ENCODE data around the gene S100A9. TPM values are rescaled to one million over a fixed set of nuclear protein-coding genes. Genes with fewer than 3 reads are reported as not detected.

S100A9 gene
- total RNA-seq, 1 experiment from 2014 or later: 0.59 TPM

GRCh38 chr1:153322568-153322967, 35.1 kb upstream of the S100A9 start:
- no peak overlapping the region for H3K4me2 ChIP-seq (ENCODE audit: low read length)
- no TSS peak for BruUV-seq (replicated peaks)
- H3K9ac ChIP-seq (ENCODE audit: low read length): no peak overlapping the region
- no peak overlapping the region for H3K4me3 ChIP-seq (replicated peaks in 1 of 2; ENCODE audit: low read depth in 1 of 2, low read length in 2 of 2)
- no peak overlapping the region for H2AFZ ChIP-seq (ENCODE audit: low read depth, low read length, poor library complexity, severe bottlenecking)
- intact Hi-C loops (cut with micrococcal nuclease): no loop called here
- no peak for TF ChIP-seq POLR2A (IDR thresholded peaks at IDR 0.05; ENCODE audit: borderline replicate concordance, extremely low read depth, insufficient read depth, insufficient read length)
- TF ChIP-seq YY1 (IDR thresholded peaks at IDR 0.05; ENCODE audit: extremely low read depth, insufficient replicate concordance, low read depth, low read length): no peak
- no peak for TF ChIP-seq CEBPB (IDR thresholded peaks at IDR 0.05; ENCODE audit: low read depth)
- no peak for TF ChIP-seq ZFX (IDR thresholded peaks at IDR 0.05)
- TF ChIP-seq TCF7L2 (IDR thresholded peaks at IDR 0.05; ENCODE audit: borderline replicate concordance, extremely low read depth, insufficient read depth, insufficient read length): no peak
- no peak for TF ChIP-seq JUND (IDR thresholded peaks at IDR 0.05)
- TF ChIP-seq POLR2AphosphoS5 (IDR thresholded peaks at IDR 0.05; ENCODE audit: low read depth, low read length): no peak
- no peak for TF ChIP-seq EGR1 (IDR thresholded peaks at IDR 0.05; ENCODE audit: low read depth)
- TF ChIP-seq SP1 (IDR thresholded peaks at IDR 0.05; ENCODE audit: low read depth): no peak
- no peak for TF ChIP-seq CTCF (IDR thresholded peaks at IDR 0.05 in 2 of 3, conservative IDR thresholded peaks at IDR 0.05 in 1 of 3; ENCODE audit: borderline replicate concordance in 1 of 3, insufficient read depth in 1 of 3, low read depth in 2 of 3, low read length in 2 of 3)
- no peak for TF ChIP-seq SRF (IDR thresholded peaks at IDR 0.05; ENCODE audit: low read depth)
- no peak for TF ChIP-seq REST (IDR thresholded peaks at IDR 0.05; ENCODE audit: low read depth)
- no peak for TF ChIP-seq EZH2 (IDR thresholded peaks at IDR 0.05)
- TF ChIP-seq EZH2phosphoT487 (IDR thresholded peaks at IDR 0.05; ENCODE audit: borderline replicate concordance): no peak
- TF ChIP-seq MAX (IDR thresholded peaks at IDR 0.05): no peak
- no peak for TF ChIP-seq FOSL1 (IDR thresholded peaks at IDR 0.05; ENCODE audit: low read depth)
- TF ChIP-seq ZNF274 (IDR thresholded peaks at IDR 0.05; ENCODE audit: low read depth, low read length): no peak
- no peak for TF ChIP-seq CBX3 (IDR thresholded peaks at IDR 0.05; ENCODE audit: low read depth)
- no peak for TF ChIP-seq ELF1 (IDR thresholded peaks at IDR 0.05; ENCODE audit: borderline replicate concordance, low read depth)
- H3K9me3 ChIP-seq (ENCODE audit: control insufficient read depth in 1 of 2, insufficient read depth in 1 of 2, low read depth in 1 of 2, low read length in 2 of 2): no peaks in the 10 kb centered on the region
- no peaks in the 10 kb centered on the region for H3K4me1 ChIP-seq (ENCODE audit: control insufficient read depth in 1 of 2, insufficient read depth in 2 of 2, low read length in 2 of 2)
- no peak for DNase-seq (ENCODE audit: low read depth, low spot score)
- RAD21 ChIA-PET (ENCODE audit: low non-redundant PET in 1 of 2, low total read pairs in 2 of 2, uncharacterized antibody in 2 of 2, unreplicated experiment in 2 of 2): no interaction called here
- no peaks in the 10 kb centered on the region for H4K20me1 ChIP-seq (ENCODE audit: insufficient read depth)
- H3K27ac ChIP-seq (ENCODE audit: low read depth, low read length): no peak overlapping the region
- H3K27me3 ChIP-seq (ENCODE audit: insufficient read depth, low read length): peaks cover 5% of the 10 kb centered on the region; the same call in 1 of the 2 replicates
- no peaks in the 10 kb centered on the region for H3K36me3 ChIP-seq (ENCODE audit: control insufficient read depth in 1 of 2, insufficient read depth in 2 of 2, low read length in 2 of 2)
- H3K9me2 ChIP-seq (ENCODE audit: insufficient read depth): no peaks in the 10 kb centered on the region
- CTCF ChIA-PET: no interaction called here
- ATAC-seq: no peak
- POLR2A ChIA-PET: no interaction called here
- H3K79me2 ChIP-seq (ENCODE audit: insufficient read depth, low read length): no peaks in the 10 kb centered on the region
